H1 (cell line): ENCODE data around the gene SARS2. TPM values are rescaled to one million over a fixed set of nuclear protein-coding genes. Genes with fewer than 3 reads are reported as not detected.

Source experiments
- BCL11A ChIP-seq, 2 experiments: IDR thresholded peaks; one replicate each; pipeline ENCODE4 v1.6.1; 2011; ENCODE audit warnings: low read depth in 2 of 2, low read length in 2 of 2, mild to moderate bottlenecking in 2 of 2
- CHD7 ChIP-seq: fragments of 300-600 bp; sonication (generic); IDR thresholded peaks from 2 replicates; pipeline ENCODE4 v1.7.1; 2012; ENCODE audit warnings: low read length, moderate library complexity, mild to moderate bottlenecking, inconsistent platforms; ENCODE audit not compliant: insufficient replicate concordance
- CREB1 ChIP-seq: IDR thresholded peaks from 2 replicates; pipeline ENCODE4 v1.6.1; 2012; ENCODE audit warnings: inconsistent platforms
- E2F6 ChIP-seq: IDR thresholded peaks from 2 replicates; pipeline ENCODE4 v1.6.1; 2012; ENCODE audit warnings: inconsistent platforms
- JUN ChIP-seq: IDR thresholded peaks from 2 replicates; pipeline ENCODE4 v1.6.1; 2011; ENCODE audit warnings: low read depth, mild to moderate bottlenecking, improper control_type of control experiment, low read length
- MAFK ChIP-seq: IDR thresholded peaks from 2 replicates; pipeline ENCODE4 v1.6.1; 2012; ENCODE audit warnings: low read depth, mild to moderate bottlenecking, improper control_type of control experiment, low read length
- SIX5 ChIP-seq: IDR thresholded peaks from 2 replicates; pipeline ENCODE4 v1.6.1; 2011; ENCODE audit warnings: mild to moderate bottlenecking, low read depth, low read length
- SRF ChIP-seq: IDR thresholded peaks from 2 replicates; pipeline ENCODE4 v1.6.1; 2011; ENCODE audit warnings: mild to moderate bottlenecking, low read depth, low read length, moderate library complexity
- TAF7 ChIP-seq: optimal IDR thresholded peaks from 2 replicates; pipeline ENCODE3; 2011; ENCODE audit warnings: low read depth, mild to moderate bottlenecking, inconsistent platforms, low read length, moderate library complexity, borderline replicate concordance
- TEAD4 ChIP-seq: IDR thresholded peaks from 2 replicates; pipeline ENCODE4 v1.6.1; 2012; ENCODE audit warnings: low read depth, low read length, inconsistent platforms, mixed read lengths
- polyA plus RNA-seq, 7 experiments: library from polyadenylated mRNA; depleted of rRNA in 3 of 7; stranded (reverse) in 5 of 7; unstranded in 2 of 7; fragments of >200 nt in 5 of 7; fragments of 200-250 nt in 2 of 7; gene quantifications; 1 replicate in 5 of 7; 2 replicates in 1 of 7; 4 replicates in 1 of 7; pipeline versions ENCODE4 v1.2.1 to v1.2.3, GENCODE V29; 2011 to 2013; ENCODE audit warnings: missing spikeins in 2 of 7, mixed read lengths in 2 of 7
- total RNA-seq: library from RNA; stranded (reverse); fragmentation: NEBNext Ultra II Directional; extraction: Animal tissue kit (Norgen Biotek cat#: 25700); gene quantifications from 2 replicates; pipeline ENCODE4 v1.2.1, GENCODE V29; 2021

The SARS2 gene
- total and polyA plus RNA-seq, 2 of the 8 experiments (the other 6 are each of a cell fraction or from before 2014, with no cell fraction given) = 68.0 to 102 TPM

GRCh38 chr19:38899447-38900201 is 30.9 kb downstream of the SARS2 start, which contains the start of the genes NFKBIB and SIRT2 (continued):
- no peak for TF ChIP-seq CHD7
- no peak for TF ChIP-seq MAFK
- peak; percentile 51; the same call in 1 of the 2 replicates for TF ChIP-seq E2F6
- TF ChIP-seq BCL11A (IDR thresholded peaks at IDR 0.05; ENCODE audit: low read depth in 2 of 2, low read length in 2 of 2) = no peak
- peak; percentile 97 for TF ChIP-seq CREB1
- TF ChIP-seq SIX5 = peak; percentile 92
- 0 out of 2 replicates have a peak, but pooled peaks have one; percentile 45 for TF ChIP-seq SRF
- TF ChIP-seq TAF7 = peak; percentile 40
- TF ChIP-seq JUN = no peak
- peak; percentile 33; the same call in 1 of the 2 replicates for TF ChIP-seq TEAD4
